Panc1 (cell line): ENCODE data around the gene TRANK1. TPM values are rescaled to one million over a fixed set of nuclear protein-coding genes. Genes with fewer than 3 reads are reported as not detected.

ENCODE experiments used
- ATAC-seq: fragments of 200-7000 bp; cut with Tn5 transposase; 2 replicates; pipeline ENCODE4 v1.9.1; 2020; ENCODE audit warnings: mild to moderate bottlenecking, moderate library complexity
- BruUV-seq: library from RNA; stranded (reverse); fragments of 400-500 nt; replicated peaks from 2 replicates; lab custom pipeline; 2021; lab: Mats Ljungman, UMichigan
- CTCF ChIA-PET: fragments of 300-600 bp; sonication (Branson Sonifier 250); formaldehyde crosslinking; loops from one replicate; lab custom pipeline; 2022; ENCODE audit warnings: antibody characterized with exemption; lab: Charles Lee
- POLR2A ChIA-PET: fragments of 300-600 bp; sonication (Branson Sonifier 250); formaldehyde crosslinking; loops from one replicate; lab custom pipeline; 2022; ENCODE audit warnings: antibody characterized with exemption; lab: Charles Lee
- DNase-seq: peaks from one replicate; pipeline ENCODE4 v3.0.0-alpha.2; 2010; ENCODE audit warnings: low read depth, low spot score
- H3K27ac ChIP-seq: 2 replicates; pipeline ENCODE4 v1.5.1; 2011; ENCODE audit warnings: mild to moderate bottlenecking, low read length, inconsistent platforms
- H3K27me3 ChIP-seq: fragments of 200-500 bp; sonication (Bioruptor generic); 2 replicates; pipeline ENCODE4 v1.6.0; 2014; ENCODE audit warnings: low read length, inconsistent platforms; ENCODE audit not compliant: control insufficient read depth, insufficient read depth
- H3K36me3 ChIP-seq: fragments of 200-500 bp; sonication (Bioruptor generic); 2 replicates; pipeline ENCODE4 v1.5.1; 2014; ENCODE audit warnings: inconsistent platforms, mild to moderate bottlenecking, low read length, moderate library complexity; ENCODE audit not compliant: control insufficient read depth, insufficient read depth
- H3K4me1 ChIP-seq: 2 replicates; pipeline ENCODE4 v1.5.1; 2011; ENCODE audit warnings: inconsistent platforms, mild to moderate bottlenecking, low read length, moderate library complexity; ENCODE audit not compliant: control insufficient read depth, insufficient read depth
- H3K4me3 ChIP-seq, 2 experiments: 2 replicates each; pipeline ENCODE4 v1.5.1; 2011 to 2012; ENCODE audit warnings: low read depth in 2 of 2, low read length in 2 of 2, mild to moderate bottlenecking in 2 of 2, inconsistent platforms in 1 of 2, moderate library complexity in 1 of 2
- H3K9me3 ChIP-seq: fragments of 200-500 bp; sonication (Bioruptor generic); 2 replicates; pipeline ENCODE4 v1.5.1; 2014; ENCODE audit warnings: low read depth, mild to moderate bottlenecking, inconsistent platforms, low read length, moderate library complexity; ENCODE audit not compliant: control insufficient read depth, insufficient read depth
- POLR2AphosphoS5 ChIP-seq: IDR thresholded peaks from 2 replicates; pipeline ENCODE4 v1.6.1; 2012; ENCODE audit warnings: mild to moderate bottlenecking, low read depth, low read length, moderate library complexity
- SIN3A ChIP-seq: IDR thresholded peaks from 2 replicates; pipeline ENCODE4 v1.6.1; 2012; ENCODE audit warnings: low read depth, mild to moderate bottlenecking, low read length, moderate library complexity, borderline replicate concordance; ENCODE audit not compliant: insufficient read depth
- TCF7L2 ChIP-seq: IDR thresholded peaks from 2 replicates; pipeline ENCODE4 v1.6.1; 2011; ENCODE audit warnings: mild to moderate bottlenecking, low read depth, low read length, inconsistent platforms
- in situ Hi-C: cut with HindIII; loops from 2 replicates; pipeline ENCODE4 v1.10.0; 2016; ENCODE audit warnings: low sequenced_read_pairs, low pct_unique_long_range_greater_than_20kb
- intact Hi-C: fragments of 100-400 bp; cut with micrococcal nuclease; formaldehyde crosslinking; loops from one replicate; pipeline ENCODE4 v1.10.0; 2022; ENCODE audit not compliant: unreplicated experiment
- total RNA-seq: library from RNA; stranded (reverse); gene quantifications from one replicate; pipeline ENCODE4 v1.2.1, GENCODE V29; 2021; ENCODE audit not compliant: unreplicated experiment
- TF ChIP-seq, protein P1 (sequence below): fragments of 450-650 bp; IDR thresholded peaks from 2 replicates; pipeline ENCODE4 v1.5.1; 2017; ENCODE audit warnings: mild to moderate bottlenecking
- TF ChIP-seq, protein P2 (sequence below), 2 experiments: IDR thresholded peaks; 2 replicates each; pipeline ENCODE4 v1.6.1; 2011 to 2012; ENCODE audit warnings: low read depth in 2 of 2, control low read depth in 1 of 2, low read length in 1 of 2, mild to moderate bottlenecking in 1 of 2, moderate library complexity in 1 of 2; ENCODE audit not compliant: insufficient read depth in 1 of 2

TRANK1 gene
- total RNA-seq, 1 experiment from 2014 or later, result 3.2 TPM

- ChIA-PET POLR2A (no interaction called here), CTCF (no interaction called here)
- Histone ChIP-seq H3K27me3 (no peaks in the 10 kb centered on the region), H3K36me3 (no peaks in the 10 kb centered on the region), H3K27ac (no peak overlapping the region), H3K4me3 (no peak overlapping the region), H3K9me3 (no peaks in the 10 kb centered on the region), H3K4me1 (peaks cover 4% of the 10 kb centered on the region; the same call in 1 of the 2 replicates)
- no peak for ATAC-seq
- no TSS peak for BruUV-seq
- DNase-seq, result no peak
- intact Hi-C loops (no loop called here), in situ Hi-C loops (no loop called here)
- TF ChIP-seq TCF7L2 (no peak), POLR2AphosphoS5 (no peak), SIN3A (no peak)
- TF ChIP-seq, protein P1, sequence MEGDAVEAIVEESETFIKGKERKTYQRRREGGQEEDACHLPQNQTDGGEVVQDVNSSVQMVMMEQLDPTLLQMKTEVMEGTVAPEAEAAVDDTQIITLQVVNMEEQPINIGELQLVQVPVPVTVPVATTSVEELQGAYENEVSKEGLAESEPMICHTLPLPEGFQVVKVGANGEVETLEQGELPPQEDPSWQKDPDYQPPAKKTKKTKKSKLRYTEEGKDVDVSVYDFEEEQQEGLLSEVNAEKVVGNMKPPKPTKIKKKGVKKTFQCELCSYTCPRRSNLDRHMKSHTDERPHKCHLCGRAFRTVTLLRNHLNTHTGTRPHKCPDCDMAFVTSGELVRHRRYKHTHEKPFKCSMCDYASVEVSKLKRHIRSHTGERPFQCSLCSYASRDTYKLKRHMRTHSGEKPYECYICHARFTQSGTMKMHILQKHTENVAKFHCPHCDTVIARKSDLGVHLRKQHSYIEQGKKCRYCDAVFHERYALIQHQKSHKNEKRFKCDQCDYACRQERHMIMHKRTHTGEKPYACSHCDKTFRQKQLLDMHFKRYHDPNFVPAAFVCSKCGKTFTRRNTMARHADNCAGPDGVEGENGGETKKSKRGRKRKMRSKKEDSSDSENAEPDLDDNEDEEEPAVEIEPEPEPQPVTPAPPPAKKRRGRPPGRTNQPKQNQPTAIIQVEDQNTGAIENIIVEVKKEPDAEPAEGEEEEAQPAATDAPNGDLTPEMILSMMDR, result no peak
- TF ChIP-seq, protein P2, sequence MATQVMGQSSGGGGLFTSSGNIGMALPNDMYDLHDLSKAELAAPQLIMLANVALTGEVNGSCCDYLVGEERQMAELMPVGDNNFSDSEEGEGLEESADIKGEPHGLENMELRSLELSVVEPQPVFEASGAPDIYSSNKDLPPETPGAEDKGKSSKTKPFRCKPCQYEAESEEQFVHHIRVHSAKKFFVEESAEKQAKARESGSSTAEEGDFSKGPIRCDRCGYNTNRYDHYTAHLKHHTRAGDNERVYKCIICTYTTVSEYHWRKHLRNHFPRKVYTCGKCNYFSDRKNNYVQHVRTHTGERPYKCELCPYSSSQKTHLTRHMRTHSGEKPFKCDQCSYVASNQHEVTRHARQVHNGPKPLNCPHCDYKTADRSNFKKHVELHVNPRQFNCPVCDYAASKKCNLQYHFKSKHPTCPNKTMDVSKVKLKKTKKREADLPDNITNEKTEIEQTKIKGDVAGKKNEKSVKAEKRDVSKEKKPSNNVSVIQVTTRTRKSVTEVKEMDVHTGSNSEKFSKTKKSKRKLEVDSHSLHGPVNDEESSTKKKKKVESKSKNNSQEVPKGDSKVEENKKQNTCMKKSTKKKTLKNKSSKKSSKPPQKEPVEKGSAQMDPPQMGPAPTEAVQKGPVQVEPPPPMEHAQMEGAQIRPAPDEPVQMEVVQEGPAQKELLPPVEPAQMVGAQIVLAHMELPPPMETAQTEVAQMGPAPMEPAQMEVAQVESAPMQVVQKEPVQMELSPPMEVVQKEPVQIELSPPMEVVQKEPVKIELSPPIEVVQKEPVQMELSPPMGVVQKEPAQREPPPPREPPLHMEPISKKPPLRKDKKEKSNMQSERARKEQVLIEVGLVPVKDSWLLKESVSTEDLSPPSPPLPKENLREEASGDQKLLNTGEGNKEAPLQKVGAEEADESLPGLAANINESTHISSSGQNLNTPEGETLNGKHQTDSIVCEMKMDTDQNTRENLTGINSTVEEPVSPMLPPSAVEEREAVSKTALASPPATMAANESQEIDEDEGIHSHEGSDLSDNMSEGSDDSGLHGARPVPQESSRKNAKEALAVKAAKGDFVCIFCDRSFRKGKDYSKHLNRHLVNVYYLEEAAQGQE (IDR thresholded peaks at IDR 0.05; ENCODE audit: insufficient read depth in 1 of 2, low read depth in 2 of 2, low read length in 1 of 2), result no peak
These were observed 2.1 kb downstream of the TRANK1 start for GRCh38 chr3:36942638-36943248.

DNA sequence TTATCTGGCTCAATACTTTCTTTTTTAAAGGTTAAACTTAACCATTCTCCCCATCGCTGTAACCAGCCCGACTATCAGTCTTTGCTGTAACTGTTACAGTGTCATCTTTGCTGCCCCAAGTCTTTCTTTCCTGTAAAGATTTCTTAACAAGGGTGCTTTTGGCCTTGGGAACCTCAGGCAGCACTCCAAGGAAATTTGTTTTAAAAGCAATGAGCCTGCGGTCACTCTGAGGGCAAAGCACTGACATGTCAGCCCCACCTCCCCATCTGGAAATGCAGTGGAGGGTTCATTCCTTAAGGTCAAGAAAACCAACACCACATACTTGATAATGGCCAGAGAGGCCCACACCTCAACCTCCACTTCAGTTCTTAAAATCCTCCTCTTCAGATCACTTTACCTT lies 3.2 kb downstream of the TRANK1 start:
- ChIA-PET CTCF (no interaction called here), POLR2A (no interaction called here)
- in situ Hi-C loops, result no loop called here

More for the DNA sequence above, 3.2 kb downstream of the TRANK1 start:
- intact Hi-C loops, result no loop called here
- H3K27ac ChIP-seq, result no peak overlapping the region
- no peak overlapping the region for H3K4me3 ChIP-seq
- no peaks in the 10 kb centered on the region for H3K36me3 ChIP-seq
- H3K27me3 ChIP-seq, result no peaks in the 10 kb centered on the region
- peaks cover 4% of the 10 kb centered on the region; the same call in 1 of the 2 replicates for H3K4me1 ChIP-seq
- ATAC-seq (no peak), DNase-seq (no peak)
- no TSS peak for BruUV-seq
- TF ChIP-seq SIN3A (no peak), POLR2AphosphoS5 (no peak), TCF7L2 (no peak)
- TF ChIP-seq, protein P2 (IDR thresholded peaks at IDR 0.05; ENCODE audit: insufficient read depth in 1 of 2, low read depth in 2 of 2, low read length in 1 of 2), result no peak
- TF ChIP-seq, protein P1, result no peak
- no peaks in the 10 kb centered on the region for H3K9me3 ChIP-seq
